PC-9 (cell line): ENCODE results near the gene GLA.

ENCODE experiments used
- CTCF ChIP-seq: fragments of 200-600 bp; sonication (generic); conservative IDR thresholded peaks from 2 replicates; pipeline ENCODE4 v1.6.1; 2017; ENCODE audit warnings: mixed run types, antibody characterized with exemption, mild to moderate bottlenecking, moderate library complexity
- EZH2 ChIP-seq: fragments of 200-600 bp; sonication (generic); IDR thresholded peaks from 2 replicates; pipeline ENCODE4 v1.8.0; 2017; ENCODE audit warnings: antibody characterized with exemption, low read depth

- TF ChIP-seq EZH2, result no peak
- no peak for TF ChIP-seq CTCF
Observed at GRCh38 chrX:101410461-101410860, 2.7 kb upstream of the GLA start.
